ENCODE results near the gene OVAAL. TPM values are rescaled to one million over a fixed set of nuclear protein-coding genes. Genes with fewer than 3 reads are reported as not detected.

OVAAL gene
- total and polyA plus RNA-seq, 2 of the 4 experiments (the other 2 are of a cell fraction), result not detected

DNA sequence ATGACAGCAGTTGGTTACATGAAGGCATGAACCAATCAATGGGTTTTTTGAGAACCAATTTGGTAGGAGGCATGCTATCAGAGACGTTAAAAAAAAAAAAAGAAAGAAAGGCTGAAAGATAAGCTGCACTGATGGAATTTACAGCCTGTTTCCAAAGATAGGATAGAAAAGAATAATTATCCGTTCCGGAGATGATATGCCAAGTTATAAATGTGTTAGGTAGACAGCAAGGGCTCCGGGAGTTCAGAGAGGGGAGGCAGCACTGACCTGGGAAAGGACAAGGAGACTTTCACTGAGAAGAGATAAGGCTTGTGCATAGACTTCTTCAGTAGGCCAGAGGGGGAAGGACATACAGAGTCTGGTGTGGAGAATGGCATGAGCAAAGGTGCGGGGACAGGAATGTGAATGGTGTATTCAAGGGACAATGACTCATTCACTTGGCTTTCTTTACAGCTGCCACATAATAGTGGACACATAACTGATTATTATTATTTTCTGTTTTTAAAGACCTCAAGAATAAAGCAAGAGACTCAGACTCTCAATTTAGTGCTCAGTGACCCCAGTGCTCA, 31.6 kb upstream of the OVAAL start:
- CTCF ChIA-PET, result interaction anchor here (0.6 kb wide), 1 partner anchor 352 kb away, joined by 8 read pairs; no protein-coding TSS in a partner anchor
- peak; percentile 40 for ATAC-seq (ENCODE audit: low read depth)
- no peak for TF ChIP-seq CEBPB (IDR thresholded peaks at IDR 0.05; ENCODE audit: low read depth, low read length)
- TF ChIP-seq RAD21 (IDR thresholded peaks at IDR 0.05; ENCODE audit: low read length), result no peak
- TF ChIP-seq FOS (IDR thresholded peaks at IDR 0.05; ENCODE audit: low read depth, low read length), result 0 out of 2 replicates have a peak, but pooled peaks have one; percentile 16
- no peak for TF ChIP-seq USF2 (IDR thresholded peaks at IDR 0.05; ENCODE audit: low read depth, low read length)
- no peak for TF ChIP-seq MAFK (IDR thresholded peaks at IDR 0.05; ENCODE audit: low read depth, low read length)
- TF ChIP-seq RCOR1 (IDR thresholded peaks at IDR 0.05; ENCODE audit: insufficient replicate concordance, low read length), result no peak

More for the DNA sequence above, 31.6 kb upstream of the OVAAL start:
- no peak overlapping the region for H3K27ac ChIP-seq (ENCODE audit: insufficient read depth, low read length)
- H3K9ac ChIP-seq (ENCODE audit: low read depth, low read length), result no peak overlapping the region
- peaks cover 2% of the 10 kb centered on the region; the same call in 1 of the 2 replicates for H3K9me3 ChIP-seq (ENCODE audit: control insufficient read depth, insufficient read depth, low read length)
- H2BK120ac ChIP-seq (ENCODE audit: low read depth, low read length), result peak overlapping the region; percentile 53
- in situ Hi-C loops (cut with MboI; ENCODE audit: low sequenced_read_pairs) (no loop called here), intact Hi-C loops (cut with micrococcal nuclease) (no loop called here), dilution Hi-C loops (cut with HindIII; ENCODE audit: low sequenced_read_pairs, unreplicated experiment) (no loop called here)
- no peaks in the 10 kb centered on the region for H4K20me1 ChIP-seq (ENCODE audit: insufficient read depth, low read length)
- H3K79me1 ChIP-seq (ENCODE audit: low read depth in 1 of 2, low read length in 2 of 2), result no peaks in the 10 kb centered on the region
- H4K91ac ChIP-seq (ENCODE audit: insufficient read depth, low read depth, low read length), result peak overlapping the region; percentile 33; the same call in 1 of the 2 replicates
- no peak overlapping the region for H4K5ac ChIP-seq (ENCODE audit: low read depth, low read length)
- H3K23ac ChIP-seq (ENCODE audit: low read depth, low read length), result no peak overlapping the region
- peak overlapping the region; percentile 52; the same call in 1 of the 2 replicates for H2AK5ac ChIP-seq (ENCODE audit: low read depth, low read length)
- H3K36me3 ChIP-seq (ENCODE audit: control insufficient read depth, insufficient read depth, low read length), result no peaks in the 10 kb centered on the region
- H2AK9ac ChIP-seq (replicated peaks; ENCODE audit: low read depth, low read length, poor library complexity), result no peak overlapping the region
- no peak overlapping the region for H3K56ac ChIP-seq (ENCODE audit: extremely low read depth, insufficient read depth, low read length)
- H3K4ac ChIP-seq (ENCODE audit: low read depth, low read length), result peak overlapping the region; percentile 66; the same call in 1 of the 2 replicates
- peak overlapping the region; percentile 47; the same call in 1 of the 3 replicates for H2BK15ac ChIP-seq (ENCODE audit: low read depth, low read length)
- H3K18ac ChIP-seq (ENCODE audit: low read depth, low read length), result 0 out of 2 replicates have a peak overlapping the region, but pooled peaks have one; percentile 34
- POLR2A ChIA-PET (ENCODE audit: unreplicated experiment), result interaction anchor here (0.6 kb wide), 1 partner anchor 11 kb away, joined by 3 read pairs; no protein-coding TSS in a partner anchor
- peak overlapping the region in 1 of 2 experiments; percentile 34; a peak in 1 of 4 replicates for H4K8ac ChIP-seq (ENCODE audit: low read depth in 2 of 2, low read length in 2 of 2)
- H3K4me1 ChIP-seq (ENCODE audit: control insufficient read depth, insufficient read depth, low read length), result peaks cover 19% of the 10 kb centered on the region
- H2AFZ ChIP-seq (replicated peaks; ENCODE audit: low read length, poor library complexity), result no peak overlapping the region
- H3K14ac ChIP-seq (replicated peaks; ENCODE audit: low read depth, low read length), result peak overlapping the region; percentile 36; the same call in 1 of the 2 replicates
- DNase-seq, result peak; percentile 47
- 0 out of 2 replicates have a peak, but pooled peaks cover 15% of the 10 kb centered on the region for H3K9me1 ChIP-seq (ENCODE audit: insufficient read depth, low read length)
- no peaks in the 10 kb centered on the region for H3K27me3 ChIP-seq (ENCODE audit: control insufficient read depth, insufficient read depth, low read length)
- no peak overlapping the region for H3K4me3 ChIP-seq (ENCODE audit: insufficient read depth, low read depth, low read length)
- H2BK20ac ChIP-seq (ENCODE audit: low read depth, low read length), result peak overlapping the region; percentile 69
- BruUV-seq (replicated peaks), result no TSS peak
- H2BK5ac ChIP-seq (ENCODE audit: low read depth, low read length, poor library complexity, severe bottlenecking), result no peak overlapping the region
- no peak overlapping the region for H3K4me2 ChIP-seq (ENCODE audit: low read depth, low read length)
- 75% methylated on average over 4 of the region's 5 CpGs; no CpG with 5 or more reads in 1 of the 2 experiments for WGBS, 2 experiments (ENCODE audit: extremely low coverage in 2 of 2, insufficient read length in 1 of 2)

Data from IMR-90 (cell line).